NCI-H2227 (cell line): ENCODE results near the gene KBTBD7.

ENCODE experiments used
- DNase-seq: peaks from one replicate; lab custom pipeline; 2025; ENCODE audit not compliant: unreplicated experiment; lab: John Stamatoyannopoulos, UW

KBTBD7 gene

DNA sequence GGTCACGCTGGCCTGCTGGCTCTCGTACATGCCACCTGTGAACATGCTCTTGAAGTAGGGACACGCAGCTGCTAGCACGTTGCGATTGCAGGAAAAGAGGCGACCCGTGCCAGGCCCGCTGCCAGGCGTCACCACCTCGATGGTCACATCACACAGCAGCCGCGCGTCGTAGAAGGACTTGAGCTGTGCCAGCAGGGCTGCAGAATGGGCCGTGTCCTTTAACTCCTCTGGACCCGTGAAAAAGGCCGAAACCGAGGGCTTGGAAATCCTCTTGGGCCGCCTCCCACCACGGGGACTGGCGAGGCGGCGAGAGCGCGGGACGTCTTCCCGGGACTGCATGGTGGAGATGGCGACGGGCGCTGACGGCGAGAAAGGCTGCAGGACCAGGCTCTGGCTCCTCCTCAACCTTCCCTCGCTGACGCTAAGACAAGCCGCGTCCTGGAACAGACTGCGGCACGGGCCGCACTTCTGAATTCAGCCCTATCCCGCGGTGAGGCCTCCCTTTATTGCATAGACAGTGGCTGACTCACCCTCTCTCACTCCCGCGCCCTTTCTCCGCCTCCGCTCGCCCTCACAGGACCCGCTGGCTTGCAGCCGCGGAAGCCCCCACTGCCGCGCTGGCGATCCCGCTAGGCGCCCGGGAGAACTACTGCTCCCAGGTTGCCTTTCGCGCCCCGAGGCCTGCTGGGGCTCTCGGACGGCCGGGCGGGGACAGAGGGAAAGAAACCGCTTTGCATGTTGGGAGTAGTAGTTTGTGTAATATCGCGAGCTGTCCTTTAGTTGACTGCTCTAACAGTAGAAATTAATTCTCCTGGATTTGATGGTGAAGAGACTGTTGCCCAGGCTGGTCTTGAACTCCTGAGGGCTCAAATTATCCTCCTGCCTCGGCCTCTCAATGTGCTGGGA lies at the start of gene KBTBD7:
KBTBD7 (minus strand) TSS at position 651 of the 906 bp plus-strand sequence; CDS start at position 339, 312 bp downstream.
- DNase-seq = peak; percentile 93

DNA sequence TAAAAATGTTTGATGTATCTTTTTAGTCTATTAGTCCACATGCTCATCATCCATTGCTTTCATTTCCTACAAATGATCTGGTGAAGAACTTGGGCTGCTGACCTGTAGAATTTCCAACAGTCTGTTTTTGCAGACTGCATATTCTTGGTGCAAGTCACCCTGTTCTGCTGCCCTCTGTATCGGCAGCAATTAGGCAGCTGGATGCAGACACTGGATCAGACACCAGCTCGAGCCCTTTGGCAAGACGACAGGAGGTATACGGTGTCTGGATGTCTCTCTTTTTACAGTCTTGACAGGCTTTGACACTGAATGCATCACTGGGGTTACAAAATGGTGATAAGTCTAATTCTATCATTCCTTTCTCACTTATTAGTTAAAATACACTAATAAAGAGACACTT lies 47.3 kb upstream of the KBTBD7 start:
- DNase-seq = no peak

DNA sequence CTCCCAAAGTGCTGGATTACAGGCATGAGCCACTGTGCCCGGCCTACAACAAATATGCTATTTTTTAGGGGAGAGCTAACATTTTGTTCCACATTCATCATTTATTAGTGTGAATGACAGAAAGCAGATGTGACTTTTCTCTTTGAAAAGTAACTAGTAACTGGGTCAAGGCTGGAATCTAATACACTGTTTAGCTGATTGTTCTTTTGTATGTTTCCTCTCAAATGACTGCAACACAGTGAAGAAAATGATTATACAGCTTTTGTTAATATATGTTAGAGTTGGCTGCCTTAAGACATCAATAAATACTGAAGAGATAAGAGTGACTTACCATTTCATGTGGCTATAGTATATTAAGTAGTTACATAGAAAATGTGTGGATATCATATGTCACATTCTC lies 42.0 kb upstream of the KBTBD7 start:
- no peak for DNase-seq

DNA sequence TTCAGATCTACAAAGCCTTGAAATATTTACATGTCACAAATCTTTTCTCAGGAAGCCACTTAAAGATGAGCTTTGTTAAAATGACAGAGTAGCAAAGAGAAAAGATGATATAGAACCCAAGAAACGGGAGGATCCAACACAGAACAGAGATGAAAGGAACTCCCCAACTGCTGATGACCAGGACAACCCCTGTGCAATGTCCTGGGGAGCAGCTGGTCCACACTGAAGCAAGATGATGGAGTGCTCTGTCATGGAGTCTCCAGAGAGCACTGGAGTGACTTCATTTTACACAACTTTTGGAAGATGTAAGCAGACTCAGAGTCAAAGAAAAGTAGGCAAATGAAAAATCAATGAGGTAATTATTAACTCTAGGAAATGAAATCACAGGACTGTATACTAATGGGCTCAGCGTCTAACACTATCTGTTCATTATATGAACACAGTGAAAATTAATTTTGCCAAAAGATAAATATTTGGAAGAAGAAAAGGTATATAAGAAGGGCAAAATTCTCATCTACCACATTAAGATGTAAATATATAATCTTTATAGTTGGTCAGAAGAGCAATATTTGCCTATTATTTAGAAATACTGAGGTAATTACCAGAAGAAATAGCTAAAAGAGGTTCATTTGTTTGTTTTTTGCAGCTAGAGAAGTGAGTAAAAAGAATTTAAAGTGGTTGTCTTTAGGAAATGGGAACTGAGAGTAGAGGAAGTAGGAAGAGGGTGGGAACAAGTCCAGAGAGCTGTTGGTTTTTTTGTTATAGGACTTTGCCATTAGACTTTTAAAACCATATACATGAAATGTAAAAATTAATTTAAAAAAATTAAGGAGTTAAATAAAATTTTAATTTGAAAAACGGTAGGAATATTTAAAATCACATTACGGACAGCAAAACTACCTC lies 38.5 kb upstream of the KBTBD7 start:
- DNase-seq = no peak

DNA sequence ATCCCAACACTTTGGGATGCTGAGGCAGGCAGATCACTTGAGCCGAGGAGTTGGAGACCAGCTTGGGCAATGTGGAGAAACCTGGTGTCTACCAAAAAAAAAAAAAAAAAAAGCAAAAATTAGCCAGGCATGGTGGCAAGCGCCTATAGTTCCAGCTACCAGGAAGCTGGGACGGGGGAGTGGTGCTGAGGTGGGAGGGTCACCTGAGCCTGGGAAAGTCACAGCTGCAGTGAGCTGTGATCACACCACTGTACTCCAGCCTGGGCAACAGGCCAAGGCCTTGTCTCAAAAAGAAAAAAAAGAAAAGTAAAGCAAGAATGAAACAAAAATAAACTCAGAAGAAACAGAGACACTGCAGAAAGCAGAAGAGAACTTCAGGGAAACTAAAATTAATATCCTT lies 37.4 kb upstream of the KBTBD7 start:
- no peak for DNase-seq

DNA sequence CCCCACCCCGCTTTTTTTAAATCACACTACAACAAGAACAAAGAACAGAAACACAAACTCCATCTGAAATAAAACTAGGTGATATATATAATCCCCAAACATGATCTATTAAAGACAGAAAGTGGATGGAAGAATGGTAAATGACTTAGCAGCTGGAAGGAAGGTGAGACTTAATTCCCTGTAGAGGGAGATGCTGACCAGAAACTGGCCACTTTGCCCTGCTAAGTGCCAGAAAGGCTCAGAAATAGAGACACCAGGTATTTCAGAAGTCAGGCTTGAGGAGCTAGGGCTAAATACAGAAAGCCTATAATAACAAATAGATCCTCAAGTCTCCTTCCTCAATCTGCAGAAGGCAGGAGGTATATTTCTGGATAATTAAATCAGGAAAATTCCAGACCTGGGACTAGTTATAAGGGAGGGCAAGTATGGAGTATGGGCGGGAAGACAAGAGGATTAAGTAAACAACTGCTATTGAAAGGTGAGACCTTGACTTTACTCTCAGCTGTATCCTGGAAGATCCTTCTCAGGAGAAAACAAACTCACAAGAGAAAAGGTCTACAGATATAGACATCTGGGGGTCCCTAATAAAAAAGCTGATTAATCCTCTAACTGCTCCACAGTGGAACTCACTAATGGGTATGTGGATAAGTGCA lies 36.8 kb upstream of the KBTBD7 start:
- no peak for DNase-seq

- no peak for DNase-seq
Observed at GRCh38 chr13:41229356-41229755, 35.0 kb upstream of the KBTBD7 start.

- no peak for DNase-seq
Observed at GRCh38 chr13:41224113-41225110, 30.0 kb upstream of the KBTBD7 start.

- peak; percentile 52 for DNase-seq
Observed at GRCh38 chr13:41222259-41222852, 28.0 kb upstream of the KBTBD7 start.

GRCh38 chr13:41220401-41220800 lies 26.0 kb upstream of the KBTBD7 start:
- DNase-seq = no peak

DNA sequence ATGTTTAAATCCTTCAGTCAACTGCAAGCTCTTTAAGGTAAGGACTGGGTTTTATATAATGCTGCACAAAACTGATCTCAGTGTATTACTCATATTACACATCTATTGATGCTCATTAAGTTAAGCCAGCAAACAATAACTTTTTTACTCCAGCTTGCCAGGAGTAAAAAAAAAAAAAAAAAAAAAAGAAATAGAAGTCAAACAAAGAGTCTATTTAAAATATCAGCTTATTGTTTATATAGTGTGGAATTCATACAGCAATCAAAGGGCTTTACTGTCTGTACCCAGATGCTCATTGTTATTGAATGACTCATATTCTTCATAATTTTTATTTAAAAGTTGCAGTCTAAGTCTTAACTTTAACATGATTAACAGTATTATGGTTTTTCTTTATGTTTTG lies 21.8 kb upstream of the KBTBD7 start:
- DNase-seq = no peak

- DNase-seq = no peak
Observed at GRCh38 chr13:41213919-41214318, 19.6 kb upstream of the KBTBD7 start.

DNA sequence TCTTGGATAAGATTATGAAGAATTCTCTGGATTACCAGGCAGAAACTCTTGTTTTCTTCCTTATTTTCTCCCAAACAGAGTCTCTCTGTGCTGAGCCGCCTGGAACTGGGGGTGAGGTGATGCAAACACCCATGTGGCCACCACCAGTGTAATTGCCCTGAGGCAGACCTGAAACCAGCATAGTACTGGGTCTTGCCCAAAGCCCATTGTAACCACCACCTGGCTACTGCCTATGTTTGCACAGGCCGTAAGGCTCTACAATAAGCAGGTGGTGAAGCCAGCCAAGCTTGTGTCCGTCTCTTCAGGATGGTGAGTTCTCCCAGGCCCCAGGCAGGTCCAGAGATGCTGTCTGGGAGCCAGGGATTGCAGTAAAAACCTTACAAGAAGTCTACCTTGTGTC lies 18.9 kb upstream of the KBTBD7 start:
- DNase-seq = no peak

DNA sequence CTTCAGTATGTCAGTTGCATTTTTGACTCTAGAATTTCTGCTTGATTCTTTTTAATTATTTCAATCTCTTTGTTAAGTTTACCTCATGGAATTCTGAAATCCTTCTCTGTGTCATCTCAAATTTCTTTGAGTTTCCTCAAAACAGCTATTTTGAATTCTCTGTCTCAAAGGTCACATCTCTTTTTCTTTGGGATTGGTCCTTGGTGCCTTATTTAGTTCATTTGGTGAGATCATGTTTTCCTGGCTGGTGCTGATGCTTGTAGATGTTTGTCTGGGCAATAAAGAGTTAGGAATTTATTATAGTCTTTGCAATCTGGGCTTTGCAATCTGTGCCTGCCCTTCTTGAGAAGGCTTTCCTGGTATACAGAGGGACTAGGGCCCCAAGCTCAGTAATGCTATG lies 18.5 kb upstream of the KBTBD7 start:
- no peak for DNase-seq

DNA sequence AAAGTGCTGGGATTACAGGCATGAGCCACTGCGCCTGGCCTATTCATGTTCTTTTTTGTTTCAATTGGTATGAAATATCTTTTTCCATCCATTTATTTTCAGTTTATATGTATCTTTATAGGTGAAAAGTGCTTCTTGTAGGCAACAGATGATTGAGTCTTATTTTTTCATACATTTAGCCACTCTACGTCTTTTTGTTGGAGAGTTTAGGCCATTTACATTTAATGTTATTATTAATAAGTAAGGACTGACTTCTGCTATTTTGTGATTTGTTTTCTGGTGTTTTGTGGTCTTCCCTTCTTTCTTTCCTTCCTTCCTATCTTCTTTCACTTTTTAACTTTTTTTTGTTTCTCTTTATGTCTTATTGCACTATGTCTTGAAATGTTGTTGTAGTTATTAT lies 16.7 kb upstream of the KBTBD7 start:
- DNase-seq = no peak

DNA sequence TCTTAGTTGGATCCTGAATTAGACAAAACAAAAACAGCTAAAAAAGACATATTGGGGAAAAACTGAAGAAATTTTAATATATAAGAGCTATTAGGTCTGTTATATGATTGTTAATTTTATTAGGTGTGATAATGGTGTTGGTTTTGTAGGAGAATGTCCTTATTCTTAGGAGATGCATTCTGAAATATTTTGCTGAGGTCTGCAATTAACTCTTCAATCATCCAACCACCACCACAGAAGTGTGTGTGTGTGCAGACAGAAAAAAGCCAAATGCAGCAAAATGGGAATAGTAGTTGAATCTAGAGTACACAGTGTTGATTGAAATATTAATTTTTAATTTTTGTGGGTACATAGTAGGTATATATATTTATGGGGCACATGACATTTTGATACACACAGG lies 12.1 kb upstream of the KBTBD7 start:
- DNase-seq = no peak

- no peak for DNase-seq
Observed at GRCh38 chr13:41203810-41204209, 9.4 kb upstream of the KBTBD7 start.

GRCh38 chr13:41200126-41200525 lies 5.8 kb upstream of the KBTBD7 start:
- DNase-seq = no peak

DNA sequence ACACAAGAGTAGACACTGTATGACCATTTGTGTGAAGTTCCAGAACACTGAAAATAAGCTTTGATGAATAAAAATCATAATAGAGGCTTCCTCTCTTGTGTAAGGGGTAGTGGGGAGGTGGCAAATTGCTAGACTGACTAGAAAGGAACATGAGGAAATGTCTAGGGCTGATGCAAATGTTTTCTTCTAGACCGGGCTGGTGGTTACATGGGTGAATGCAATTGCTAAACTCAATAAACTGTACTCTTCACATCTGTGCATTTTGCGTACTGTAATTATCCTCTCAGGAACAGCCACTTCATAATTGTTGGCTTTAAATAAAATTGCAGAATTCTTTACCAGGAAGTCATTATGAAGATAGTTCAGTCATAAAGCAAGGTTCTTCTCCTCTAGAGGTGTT lies 5.2 kb upstream of the KBTBD7 start:
- peak; percentile 30 for DNase-seq

DNA sequence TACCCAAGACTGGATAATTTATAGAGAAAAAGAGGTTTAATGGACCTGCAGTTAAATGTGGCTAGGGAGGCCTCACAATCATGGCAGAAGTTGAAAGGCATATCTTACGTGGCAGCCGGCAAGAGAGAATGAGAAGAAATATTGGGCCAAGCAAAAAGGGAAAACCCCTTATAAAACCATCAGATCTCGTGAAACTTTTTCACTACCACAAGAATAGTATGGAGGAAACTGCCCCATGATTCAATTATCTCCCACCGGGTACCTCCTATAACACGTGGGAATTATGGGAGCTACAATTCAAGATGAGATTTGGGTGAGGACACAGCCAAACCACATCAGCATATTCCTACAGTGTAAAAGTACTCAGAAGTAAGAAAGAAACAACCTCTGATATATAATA lies 4.7 kb upstream of the KBTBD7 start:
- no peak for DNase-seq
